HT-29 (cell line): ENCODE results near the gene MINDY1. TPM values are rescaled to one million over a fixed set of nuclear protein-coding genes. Genes with fewer than 3 reads are reported as not detected.

ENCODE experiments used
- DNase-seq: peaks from one replicate; pipeline ENCODE4 v3.0.0-alpha.2; 2015; ENCODE audit warnings: low spot score
- total RNA-seq: library from RNA; depleted of rRNA; stranded (reverse); fragments of >200 nt; shearing (Covaris generic); gene quantifications from 2 replicates; pipeline ENCODE4 v1.2.3, GENCODE V29; 2014; rRNA removed

The MINDY1 gene
- 19.5 and 19.8 TPM in 2 replicates for total RNA-seq

- DNase-seq, result peak; percentile 88
Measured at GRCh38 chr1:151006327-151007052, at the start of gene MINDY1. Gene MINDY1 (minus strand): TSS chr1:151006902. CDS start chr1:151002617, 4,285 bp downstream.

DNA sequence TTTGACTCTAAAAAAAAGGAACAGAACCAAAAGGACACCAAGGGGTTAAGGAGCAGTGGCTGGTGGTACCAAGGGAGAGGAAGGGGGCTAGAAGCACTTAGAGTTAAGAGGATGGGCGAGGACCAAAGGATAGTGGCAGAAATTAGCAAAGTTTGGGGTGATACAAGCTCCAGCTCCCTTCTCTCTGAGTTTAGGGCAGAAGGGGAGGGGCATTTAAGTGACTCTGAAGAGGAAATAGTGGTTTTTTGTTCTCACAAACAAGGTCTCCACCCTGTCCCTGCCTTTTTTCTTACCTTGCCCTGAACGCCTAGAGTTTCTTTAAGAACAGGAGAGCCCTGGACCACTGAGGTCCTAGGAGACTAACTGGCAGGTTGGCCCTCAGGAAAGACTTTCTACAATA is 49.4 kb upstream of the MINDY1 start:
- DNase-seq, result no peak

DNA sequence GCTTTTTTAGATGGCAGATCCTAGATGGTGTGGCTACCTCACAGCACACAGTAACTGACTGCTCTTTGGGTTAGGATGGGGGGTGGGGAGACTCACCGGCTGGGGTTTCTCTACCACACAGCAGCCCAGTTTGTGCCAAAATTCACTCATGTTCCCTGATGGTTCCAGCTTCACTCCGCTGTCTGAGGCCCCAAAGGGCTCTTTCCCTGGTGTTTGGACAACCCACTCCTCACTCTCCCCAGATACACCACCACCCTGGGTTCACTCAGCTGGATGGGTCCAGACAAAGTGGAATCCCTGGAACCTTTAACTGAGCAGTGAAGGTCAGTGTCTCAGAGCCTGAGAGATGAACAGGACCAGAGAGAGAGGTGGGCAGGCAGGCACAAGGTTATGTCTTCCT is 48.9 kb upstream of the MINDY1 start:
- no peak for DNase-seq

GRCh38 chr1:151054971-151055547 is 48.4 kb upstream of the MINDY1 start:
- DNase-seq, result no peak

DNA sequence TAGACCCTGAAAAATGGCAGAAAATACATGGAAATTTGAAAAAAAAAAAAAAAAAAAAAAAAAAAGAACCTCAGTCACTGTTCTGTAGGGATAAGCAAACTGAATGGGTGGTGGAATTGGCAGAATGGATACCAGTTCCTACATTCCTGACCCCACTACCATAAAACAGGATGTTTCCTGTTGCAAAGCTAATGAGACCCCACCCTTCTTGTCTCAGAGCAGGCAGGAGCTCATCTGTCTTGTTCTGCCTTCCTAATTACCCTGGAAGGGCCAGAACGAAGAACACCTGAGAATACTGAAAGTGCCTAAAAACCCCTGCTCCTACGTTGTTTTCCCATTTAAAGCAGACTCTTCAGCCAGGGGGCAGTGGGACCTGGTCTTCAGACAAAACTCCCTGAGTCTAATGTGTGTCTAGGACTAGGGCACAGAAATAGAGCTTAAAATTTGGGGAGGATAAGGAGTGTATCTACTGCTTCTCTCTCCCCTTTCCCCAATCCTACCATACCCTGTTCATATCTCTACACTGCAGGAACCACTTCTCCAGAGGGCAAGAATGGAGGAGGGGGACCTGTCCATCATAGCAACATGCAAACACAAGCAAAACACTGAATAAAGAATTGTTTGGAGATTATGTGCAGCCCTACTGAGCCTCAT is 44.8 kb upstream of the MINDY1 start:
- no peak for DNase-seq

DNA sequence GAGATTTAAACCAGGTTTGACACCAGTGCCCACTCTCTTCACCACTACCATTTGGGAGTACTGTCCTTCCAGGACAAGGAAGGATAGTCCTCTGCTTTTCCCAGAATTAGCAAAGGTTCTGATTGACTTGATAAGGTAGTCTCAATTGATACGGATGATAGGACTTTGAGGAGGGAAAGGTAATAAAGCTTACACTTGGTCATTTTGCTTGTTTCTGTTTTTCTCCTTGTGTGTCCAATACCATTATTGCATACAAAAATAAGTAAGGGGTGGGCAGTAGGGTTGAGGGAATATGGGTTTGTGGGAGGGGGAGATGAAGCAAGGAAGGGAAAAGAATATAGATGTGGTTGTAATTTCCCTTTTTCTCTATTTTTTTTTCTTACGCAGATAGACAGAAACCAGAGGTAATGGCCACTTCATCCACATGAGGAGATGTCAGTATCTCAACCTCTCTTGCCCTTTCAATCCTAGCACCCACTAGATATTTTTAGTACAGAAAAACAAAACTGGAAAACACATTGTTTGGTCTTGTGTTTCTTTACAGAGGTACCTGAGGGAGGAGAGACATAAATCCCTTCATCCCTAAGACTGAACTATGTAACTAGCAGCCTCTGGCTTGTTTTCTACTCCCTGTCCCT is 43.5 kb upstream of the MINDY1 start:
- DNase-seq, result no peak

DNA sequence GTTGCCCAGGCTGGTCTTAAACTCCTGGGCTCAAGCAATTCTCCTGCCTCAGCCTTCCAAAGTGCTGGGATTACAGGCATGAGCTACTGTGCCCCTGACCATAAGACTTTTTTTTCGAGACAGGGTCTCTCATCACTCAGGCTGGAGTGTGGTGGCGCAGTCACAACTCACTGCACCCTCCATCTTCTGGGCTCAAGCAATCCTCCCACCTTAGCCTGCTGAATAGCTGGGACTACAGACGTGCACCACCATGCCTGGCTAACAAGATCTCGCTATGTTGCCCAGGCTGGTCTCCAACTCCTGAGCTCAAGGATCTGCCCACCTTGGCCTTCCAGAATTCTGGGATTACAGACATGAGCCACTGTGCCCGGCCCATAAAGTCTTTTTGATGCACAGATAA is 42.8 kb upstream of the MINDY1 start:
- no peak for DNase-seq

DNA sequence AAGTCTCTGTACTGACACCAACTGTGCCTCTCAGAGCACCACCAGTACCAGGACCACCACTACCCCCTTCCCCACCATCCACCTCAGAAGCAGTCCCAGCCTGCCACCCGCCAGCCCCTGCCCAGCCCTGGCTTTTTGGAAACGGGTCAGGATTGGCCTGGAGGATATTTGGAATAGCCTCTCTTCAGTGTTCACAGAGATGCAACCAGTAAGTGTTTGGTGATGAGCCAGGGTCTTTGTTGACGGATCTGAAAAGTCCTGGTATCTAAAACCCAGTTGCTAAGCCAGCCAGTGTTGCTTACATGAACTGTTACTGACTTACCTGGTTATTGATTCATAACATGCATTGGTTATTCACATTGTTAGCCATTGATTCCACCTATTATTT is 41.9 kb upstream of the MINDY1 start:
- DNase-seq, result no peak

GRCh38 chr1:151047925-151048644 is 41.4 kb upstream of the MINDY1 start:
- peak; percentile 80 for DNase-seq

- peak; percentile 58 for DNase-seq
Measured at GRCh38 chr1:151047591-151047924, 40.9 kb upstream of the MINDY1 start, which contains the start of gene C1orf56. Gene C1orf56 (plus strand): TSS chr1:151047751. CDS start chr1:151047848, 97 bp downstream.

- DNase-seq, result no peak
Measured at GRCh38 chr1:151043163-151043562, 36.5 kb upstream of the MINDY1 start.

DNA sequence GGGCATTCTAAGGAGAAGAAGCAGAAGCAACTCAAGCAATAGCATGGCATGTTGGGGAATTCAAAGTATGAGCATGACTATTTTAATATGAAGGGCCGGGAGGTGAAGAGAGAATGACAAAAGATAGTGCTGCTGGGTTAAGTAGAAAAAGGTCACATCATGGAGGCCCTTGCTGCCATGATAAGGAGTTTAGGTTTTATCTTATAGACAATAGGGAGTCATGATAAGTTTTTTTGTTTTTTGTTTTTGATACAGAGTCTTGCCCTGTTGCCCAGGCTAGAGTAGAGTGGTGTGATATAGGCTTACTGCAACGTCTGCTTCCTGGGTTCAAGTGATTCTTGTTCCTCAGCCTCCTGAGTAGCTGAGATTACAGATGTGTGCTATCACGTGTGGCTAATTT is 32.8 kb upstream of the MINDY1 start:
- DNase-seq, result no peak

DNA sequence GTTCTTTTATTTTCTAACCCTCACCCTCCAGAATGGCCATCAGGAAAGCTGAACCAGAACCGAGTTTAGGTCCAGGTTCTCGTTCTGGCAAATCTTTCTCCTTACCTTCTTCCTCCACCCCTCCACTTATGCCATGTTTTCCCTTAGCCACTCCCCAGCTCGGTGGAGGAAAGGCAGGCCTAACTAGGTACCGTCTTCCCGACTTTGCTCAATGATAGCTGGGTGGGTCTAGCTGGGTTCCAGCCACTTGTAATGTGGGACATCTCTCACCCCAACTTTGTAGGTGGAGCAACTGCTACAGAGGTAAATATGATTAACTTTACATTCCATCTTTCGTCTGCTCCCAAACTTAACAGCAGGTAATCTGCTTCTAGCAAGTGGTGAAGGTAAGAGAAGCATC is 30.3 kb upstream of the MINDY1 start:
- DNase-seq, result no peak

DNA sequence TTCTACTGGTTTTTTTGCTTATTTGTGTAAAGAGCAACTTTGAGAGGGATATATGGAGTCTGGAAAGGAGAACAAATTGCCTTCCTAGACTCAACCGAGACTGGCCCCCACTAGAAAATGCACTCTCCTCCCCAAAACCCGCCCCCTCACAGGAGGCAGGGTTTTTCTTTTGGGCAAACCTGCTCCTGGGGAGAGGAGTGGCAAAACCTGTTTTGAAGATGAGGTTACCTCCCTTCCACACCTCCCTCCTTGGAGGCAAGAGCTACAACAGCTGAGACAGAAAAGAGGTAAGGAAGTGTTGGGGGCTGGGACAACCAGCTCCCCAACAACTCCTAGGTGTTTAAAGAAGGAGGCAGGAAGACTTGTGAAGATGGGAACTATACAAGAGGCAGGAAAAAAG is 29.7 kb upstream of the MINDY1 start, which contains the start of gene BNIPL:
BNIPL (plus strand) TSS at position 231 of the 400 bp plus-strand sequence; CDS start at position 371, 140 bp downstream.
- DNase-seq, result no peak

DNA sequence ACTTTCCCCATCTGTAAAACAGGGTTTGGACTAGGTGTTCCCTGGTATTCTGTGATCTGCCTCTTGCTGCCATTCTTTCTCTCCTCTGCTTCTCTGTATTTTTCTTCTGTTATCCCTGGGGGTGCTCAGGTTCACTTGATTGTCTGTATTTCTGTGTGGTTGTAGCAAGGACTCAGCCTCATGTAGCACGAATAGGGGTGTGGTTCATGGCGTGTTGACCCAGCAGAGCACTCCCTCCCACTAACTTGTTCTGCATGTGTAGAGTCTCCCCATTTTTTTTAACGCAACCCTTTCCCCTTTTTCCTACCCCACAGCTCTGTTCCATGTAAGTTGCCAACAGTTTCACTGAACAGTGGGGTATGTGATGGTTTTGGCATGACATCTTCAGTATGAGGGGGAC is 28.5 kb upstream of the MINDY1 start:
- DNase-seq, result no peak

- no peak for DNase-seq
Measured at GRCh38 chr1:151032164-151032563, 25.5 kb upstream of the MINDY1 start.

GRCh38 chr1:151026460-151026859 is 19.8 kb upstream of the MINDY1 start:
- DNase-seq, result no peak

GRCh38 chr1:151024540-151025146 is 17.9 kb upstream of the MINDY1 start:
- DNase-seq, result peak; percentile 72

- peak; percentile 50 for DNase-seq
Measured at GRCh38 chr1:151013518-151013917, 6.8 kb upstream of the MINDY1 start.

GRCh38 chr1:151012684-151013471 is 6.2 kb upstream of the MINDY1 start:
- peak; percentile 69 for DNase-seq
